SK-N-SH treated with all-trans-retinoic acid at 6 μM for 48 hours (cell line): ENCODE data around the gene NAPSA.
"Not testable (repeated sequence)": the region's sequence is repeated elsewhere in the genome, so short reads cannot be mapped to it uniquely, and the experiment has no call there.

Experiments
- ATAC-seq: fragments of 200-7000 bp; cut with Tn5 transposase; 3 replicates; pipeline ENCODE4 v1.9.1; 2020; ENCODE audit warnings: mild to moderate bottlenecking, moderate library complexity
- ARNTL ChIP-seq: fragments of 450-650 bp; formaldehyde crosslinking; IDR thresholded peaks from 2 replicates; pipeline ENCODE4 v1.5.0; 2020; ENCODE audit warnings: low read depth, mild to moderate bottlenecking, moderate library complexity, borderline replicate concordance
- BACH2 ChIP-seq: fragments of 250-450 bp; sonication (Bioruptor Pico); IDR thresholded peaks from 2 replicates; pipeline ENCODE4 v1.9.0; 2021; ENCODE audit warnings: mild to moderate bottlenecking, borderline replicate concordance
- CREB5 ChIP-seq: fragments of 250-450 bp; sonication (Bioruptor Pico); IDR thresholded peaks from 2 replicates; pipeline ENCODE4 v1.5.1; 2020; ENCODE audit warnings: low read depth, mild to moderate bottlenecking, moderate library complexity
- CSDC2 ChIP-seq: fragments of 250-450 bp; sonication (Bioruptor Pico); IDR thresholded peaks from 2 replicates; pipeline ENCODE4 v1.5.0; 2020; ENCODE audit warnings: mild to moderate bottlenecking, moderate library complexity
- CSRNP3 ChIP-seq: fragments of 250-450 bp; sonication (Bioruptor Pico); IDR thresholded peaks from 2 replicates; pipeline ENCODE4 v1.5.1; 2021; ENCODE audit warnings: mild to moderate bottlenecking, moderate library complexity
- ESRRG ChIP-seq: fragments of 250-450 bp; sonication (Bioruptor Pico); IDR thresholded peaks from 2 replicates; pipeline ENCODE4 v1.6.1; 2021; ENCODE audit warnings: mild to moderate bottlenecking
- GLIS3 ChIP-seq: fragments of 250-450 bp; sonication (Bioruptor Pico); IDR thresholded peaks from 2 replicates; pipeline ENCODE4 v1.5.0; 2020; ENCODE audit warnings: mild to moderate bottlenecking, moderate library complexity
- ISL1 ChIP-seq: fragments of 250-450 bp; sonication (Bioruptor Pico); IDR thresholded peaks from 2 replicates; pipeline ENCODE4 v2.1.2; 2022; ENCODE audit warnings: mild to moderate bottlenecking, moderate library complexity
- OSR1 ChIP-seq: fragments of 250-450 bp; sonication (Bioruptor Pico); IDR thresholded peaks from 2 replicates; pipeline ENCODE4 v1.8.0; 2022; ENCODE audit warnings: moderate library complexity, mild to moderate bottlenecking, inconsistent platforms
- PATZ1 ChIP-seq: fragments of 250-450 bp; sonication (Bioruptor Pico); IDR thresholded peaks from 2 replicates; pipeline ENCODE4 v1.8.0; 2020; ENCODE audit warnings: mild to moderate bottlenecking, moderate library complexity, borderline replicate concordance
- POU6F1 ChIP-seq: fragments of 250-450 bp; sonication (Bioruptor Pico); IDR thresholded peaks from 2 replicates; pipeline ENCODE4 v1.8.0; 2021; ENCODE audit warnings: low read depth, mild to moderate bottlenecking, moderate library complexity, borderline replicate concordance
- RARB ChIP-seq: fragments of 250-450 bp; sonication (Bioruptor Pico); IDR thresholded peaks from 2 replicates; pipeline ENCODE4 v1.8.0; 2021; ENCODE audit warnings: mild to moderate bottlenecking, moderate library complexity
- SNAI2 ChIP-seq: fragments of 250-450 bp; sonication (Bioruptor Pico); IDR thresholded peaks from 2 replicates; pipeline ENCODE4 v1.5.0; 2020; ENCODE audit warnings: mild to moderate bottlenecking, moderate library complexity
- TCF4 ChIP-seq: fragments of 250-450 bp; sonication (Bioruptor Pico); IDR thresholded peaks from 2 replicates; pipeline ENCODE4 v1.8.0; 2021; ENCODE audit warnings: mild to moderate bottlenecking, moderate library complexity, borderline replicate concordance
- TOX ChIP-seq: fragments of 250-450 bp; sonication (Bioruptor Pico); IDR thresholded peaks from 2 replicates; pipeline ENCODE4 v1.8.0; 2021; ENCODE audit warnings: mild to moderate bottlenecking, moderate library complexity, borderline replicate concordance
- TSHZ2 ChIP-seq: fragments of 250-450 bp; sonication (Bioruptor Pico); IDR thresholded peaks from 2 replicates; pipeline ENCODE4 v1.5.0; 2020; ENCODE audit warnings: mild to moderate bottlenecking, moderate library complexity
- ZC3H10 ChIP-seq: fragments of 250-450 bp; sonication (Bioruptor Pico); IDR thresholded peaks from 2 replicates; pipeline ENCODE4 v1.5.1; 2021; ENCODE audit warnings: mild to moderate bottlenecking, moderate library complexity
- ZFP3 ChIP-seq: fragments of 250-450 bp; sonication (Bioruptor Pico); IDR thresholded peaks from 2 replicates; pipeline ENCODE4 v1.5.0; 2020; ENCODE audit warnings: mild to moderate bottlenecking, moderate library complexity
- ZNF70 ChIP-seq: fragments of 450-650 bp; formaldehyde crosslinking; IDR thresholded peaks from 2 replicates; pipeline ENCODE4 v1.5.0; 2020; ENCODE audit warnings: mild to moderate bottlenecking, moderate library complexity
- ZNF8 ChIP-seq: fragments of 450-650 bp; formaldehyde crosslinking; IDR thresholded peaks from 2 replicates; pipeline ENCODE4 v1.5.0; 2020; ENCODE audit warnings: mild to moderate bottlenecking, moderate library complexity

The NAPSA gene

GRCh38 chr19:50344661-50345318 lies 20.6 kb downstream of the NAPSA start:
- no peak for ATAC-seq

GRCh38 chr19:50341091-50341564 lies 24.3 kb downstream of the NAPSA start:
- TF ChIP-seq ZC3H10 (CRISPR knock-in tag) = no peak
- TF ChIP-seq, all 23 proteins: peak for 0
- no peak for ATAC-seq

More at GRCh38 chr19:50344661-50345318, 20.6 kb downstream of the NAPSA start:
- TF ChIP-seq ZNF70 (CRISPR knock-in tag) (no peak), PATZ1 (CRISPR knock-in tag) (no peak), POU6F1 (CRISPR knock-in tag) (no peak)

GRCh38 chr19:50340331-50340730 lies 25.1 kb downstream of the NAPSA start:
- no peak for ATAC-seq
- TF ChIP-seq TCF4 (no peak), GLIS3 (no peak), TSHZ2 (CRISPR knock-in tag) (no peak), ZNF70 (CRISPR knock-in tag) (no peak), POU6F1 (CRISPR knock-in tag) (no peak), ZC3H10 (CRISPR knock-in tag) (no peak), RARB (CRISPR knock-in tag) (no peak), ARNTL (no peak), CSRNP3 (CRISPR knock-in tag) (no peak), ESRRG (no peak), OSR1 (CRISPR knock-in tag) (no peak), PATZ1 (CRISPR knock-in tag) (no peak), ISL1 (no peak), TOX (CRISPR knock-in tag) (no peak), CSDC2 (CRISPR knock-in tag) (no peak), CREB5 (CRISPR knock-in tag) (no peak), ZNF8 (CRISPR knock-in tag) (no peak), BACH2 (no peak), ZFP3 (CRISPR knock-in tag) (no peak), SNAI2 (CRISPR knock-in tag) (no peak)

- ATAC-seq = not testable (repeated sequence)
Observed at GRCh38 chr19:50337031-50337430, 28.4 kb downstream of the NAPSA start.
